Astrocyte of the spinal cord (primary cell): Measurements from ENCODE around the gene SPINK5.

ENCODE experiments used
- DNase-seq: peaks from one replicate; pipeline ENCODE4 v3.0.0; 2011; ENCODE audit warnings: low read depth, low spot score
- H3K4me3 ChIP-seq: 2 replicates; pipeline ENCODE4 v1.5.1; 2011; ENCODE audit warnings: low read depth, mild to moderate bottlenecking, low read length, moderate library complexity
- in situ Hi-C: cut with HindIII; loops from 2 replicates; pipeline ENCODE4 v1.10.0; 2017; ENCODE audit warnings: low sequenced_read_pairs
- TF ChIP-seq, protein P1 (sequence below): IDR thresholded peaks from 2 replicates; pipeline ENCODE4 v1.5.1; 2012; ENCODE audit warnings: low read depth, mild to moderate bottlenecking, low read length, inconsistent platforms

Gene SPINK5, protein sequence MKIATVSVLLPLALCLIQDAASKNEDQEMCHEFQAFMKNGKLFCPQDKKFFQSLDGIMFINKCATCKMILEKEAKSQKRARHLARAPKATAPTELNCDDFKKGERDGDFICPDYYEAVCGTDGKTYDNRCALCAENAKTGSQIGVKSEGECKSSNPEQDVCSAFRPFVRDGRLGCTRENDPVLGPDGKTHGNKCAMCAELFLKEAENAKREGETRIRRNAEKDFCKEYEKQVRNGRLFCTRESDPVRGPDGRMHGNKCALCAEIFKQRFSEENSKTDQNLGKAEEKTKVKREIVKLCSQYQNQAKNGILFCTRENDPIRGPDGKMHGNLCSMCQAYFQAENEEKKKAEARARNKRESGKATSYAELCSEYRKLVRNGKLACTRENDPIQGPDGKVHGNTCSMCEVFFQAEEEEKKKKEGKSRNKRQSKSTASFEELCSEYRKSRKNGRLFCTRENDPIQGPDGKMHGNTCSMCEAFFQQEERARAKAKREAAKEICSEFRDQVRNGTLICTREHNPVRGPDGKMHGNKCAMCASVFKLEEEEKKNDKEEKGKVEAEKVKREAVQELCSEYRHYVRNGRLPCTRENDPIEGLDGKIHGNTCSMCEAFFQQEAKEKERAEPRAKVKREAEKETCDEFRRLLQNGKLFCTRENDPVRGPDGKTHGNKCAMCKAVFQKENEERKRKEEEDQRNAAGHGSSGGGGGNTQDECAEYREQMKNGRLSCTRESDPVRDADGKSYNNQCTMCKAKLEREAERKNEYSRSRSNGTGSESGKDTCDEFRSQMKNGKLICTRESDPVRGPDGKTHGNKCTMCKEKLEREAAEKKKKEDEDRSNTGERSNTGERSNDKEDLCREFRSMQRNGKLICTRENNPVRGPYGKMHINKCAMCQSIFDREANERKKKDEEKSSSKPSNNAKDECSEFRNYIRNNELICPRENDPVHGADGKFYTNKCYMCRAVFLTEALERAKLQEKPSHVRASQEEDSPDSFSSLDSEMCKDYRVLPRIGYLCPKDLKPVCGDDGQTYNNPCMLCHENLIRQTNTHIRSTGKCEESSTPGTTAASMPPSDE

DNA sequence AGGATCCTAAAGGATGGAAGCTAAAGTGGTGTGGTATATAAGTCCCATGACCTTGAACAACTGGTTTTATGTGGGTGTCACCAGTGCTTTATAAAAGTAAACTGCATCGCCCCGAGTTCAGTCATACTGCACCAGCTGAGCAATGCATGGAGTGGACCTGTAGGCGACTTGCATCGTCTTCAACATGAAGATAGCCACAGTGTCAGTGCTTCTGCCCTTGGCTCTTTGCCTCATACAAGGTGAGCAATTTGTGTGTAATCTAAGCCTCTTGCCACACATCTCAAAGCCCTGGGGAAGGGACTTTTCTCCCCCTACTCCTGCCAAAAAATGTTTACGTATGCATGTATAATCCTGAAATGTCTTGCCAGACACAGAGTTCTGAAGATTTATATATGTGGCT lies at the start of gene SPINK5:
Gene SPINK5, plus strand, starts transcription at position 120 of the 400 bp plus-strand sequence. Its CDS starts 65 bp downstream, at position 185.
- in situ Hi-C loops = no loop called here
- H3K4me3 ChIP-seq = no peak within 1 kb of the TSS

DNA sequence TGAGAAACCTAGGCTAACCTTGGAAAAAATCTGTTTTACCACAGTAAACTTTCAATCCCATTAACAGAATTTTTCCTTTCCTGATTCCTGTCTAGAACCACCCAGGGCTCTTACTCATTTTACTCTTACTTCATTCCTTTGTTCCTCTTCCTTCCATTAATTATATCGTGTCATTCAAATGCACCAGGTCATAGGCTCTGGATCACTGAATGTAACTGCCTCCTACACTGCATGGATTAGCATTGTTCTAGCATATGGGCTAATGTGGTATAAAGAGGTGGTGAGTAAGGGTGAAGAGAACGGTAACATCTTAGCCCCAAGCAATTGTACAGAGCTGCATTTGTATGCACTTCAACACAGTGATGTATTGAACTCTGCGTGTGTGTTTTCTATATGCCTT lies 49.5 kb upstream of the SPINK5 start:
- DNase-seq = no peak
- H3K4me3 ChIP-seq = no peak overlapping the region
- in situ Hi-C loops = no loop called here
- TF ChIP-seq, protein P1, sequence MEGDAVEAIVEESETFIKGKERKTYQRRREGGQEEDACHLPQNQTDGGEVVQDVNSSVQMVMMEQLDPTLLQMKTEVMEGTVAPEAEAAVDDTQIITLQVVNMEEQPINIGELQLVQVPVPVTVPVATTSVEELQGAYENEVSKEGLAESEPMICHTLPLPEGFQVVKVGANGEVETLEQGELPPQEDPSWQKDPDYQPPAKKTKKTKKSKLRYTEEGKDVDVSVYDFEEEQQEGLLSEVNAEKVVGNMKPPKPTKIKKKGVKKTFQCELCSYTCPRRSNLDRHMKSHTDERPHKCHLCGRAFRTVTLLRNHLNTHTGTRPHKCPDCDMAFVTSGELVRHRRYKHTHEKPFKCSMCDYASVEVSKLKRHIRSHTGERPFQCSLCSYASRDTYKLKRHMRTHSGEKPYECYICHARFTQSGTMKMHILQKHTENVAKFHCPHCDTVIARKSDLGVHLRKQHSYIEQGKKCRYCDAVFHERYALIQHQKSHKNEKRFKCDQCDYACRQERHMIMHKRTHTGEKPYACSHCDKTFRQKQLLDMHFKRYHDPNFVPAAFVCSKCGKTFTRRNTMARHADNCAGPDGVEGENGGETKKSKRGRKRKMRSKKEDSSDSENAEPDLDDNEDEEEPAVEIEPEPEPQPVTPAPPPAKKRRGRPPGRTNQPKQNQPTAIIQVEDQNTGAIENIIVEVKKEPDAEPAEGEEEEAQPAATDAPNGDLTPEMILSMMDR = no peak

More for the DNA sequence above, at the start of gene SPINK5:
- TF ChIP-seq, protein P1 = no peak
- no peak for DNase-seq

DNA sequence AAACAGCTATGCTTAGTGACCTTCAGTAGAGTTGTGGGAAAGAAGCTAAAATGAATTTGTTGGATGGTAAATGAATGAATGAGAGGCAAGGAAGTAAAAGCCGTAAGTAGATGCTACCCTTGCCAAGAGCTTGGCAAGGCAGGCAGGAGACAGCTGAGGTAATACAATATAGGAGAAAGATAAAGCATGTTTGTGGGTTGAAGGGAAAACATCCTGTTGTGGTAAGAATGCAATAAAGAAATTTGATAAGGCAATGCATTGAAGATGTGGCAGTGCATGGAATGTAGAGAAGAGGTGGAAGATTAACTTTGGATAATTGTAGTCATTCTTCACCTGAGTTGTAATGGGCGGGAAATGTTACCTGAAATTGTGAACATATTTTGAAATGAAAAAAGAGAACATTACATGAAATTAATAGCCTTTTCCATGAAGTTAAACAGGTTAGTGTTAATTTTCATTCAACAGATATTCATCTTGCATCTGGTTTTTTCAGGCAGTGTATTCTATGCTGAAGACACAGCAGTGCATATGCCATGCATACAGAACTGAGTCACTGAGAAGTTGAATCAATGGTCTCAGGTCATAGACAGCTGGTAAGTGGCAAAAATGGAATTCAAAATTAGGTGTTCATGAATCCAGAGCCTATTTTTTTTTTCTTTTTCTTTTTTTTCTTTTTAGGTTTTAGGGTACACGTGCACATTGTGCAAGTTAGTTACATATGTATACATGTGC lies 43.4 kb upstream of the SPINK5 start:
- H3K4me3 ChIP-seq = no peak overlapping the region
- TF ChIP-seq, protein P1 = no peak
- in situ Hi-C loops = no loop called here
- DNase-seq = no peak

DNA sequence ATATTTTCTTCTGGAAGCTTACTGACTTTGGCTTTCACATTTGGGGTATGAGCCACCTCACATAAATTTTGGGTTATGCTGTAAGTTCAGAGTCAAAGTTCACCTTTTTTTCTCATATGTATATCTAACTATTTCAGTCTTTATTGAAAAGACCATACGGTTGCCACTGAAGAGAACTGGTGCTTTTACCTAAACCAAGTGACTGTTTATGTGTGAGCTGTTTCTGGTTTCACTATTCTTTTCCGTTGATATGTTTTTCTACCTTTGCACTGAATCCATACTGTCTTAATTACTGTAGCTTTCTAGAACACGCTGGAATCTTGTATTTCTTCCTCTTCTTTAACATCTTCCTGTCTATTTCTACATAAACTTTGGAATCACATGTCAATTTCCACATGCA lies 36.3 kb upstream of the SPINK5 start:
- TF ChIP-seq, protein P1 = no peak
- H3K4me3 ChIP-seq = no peak overlapping the region
- no peak for DNase-seq
- in situ Hi-C loops = no loop called here

DNA sequence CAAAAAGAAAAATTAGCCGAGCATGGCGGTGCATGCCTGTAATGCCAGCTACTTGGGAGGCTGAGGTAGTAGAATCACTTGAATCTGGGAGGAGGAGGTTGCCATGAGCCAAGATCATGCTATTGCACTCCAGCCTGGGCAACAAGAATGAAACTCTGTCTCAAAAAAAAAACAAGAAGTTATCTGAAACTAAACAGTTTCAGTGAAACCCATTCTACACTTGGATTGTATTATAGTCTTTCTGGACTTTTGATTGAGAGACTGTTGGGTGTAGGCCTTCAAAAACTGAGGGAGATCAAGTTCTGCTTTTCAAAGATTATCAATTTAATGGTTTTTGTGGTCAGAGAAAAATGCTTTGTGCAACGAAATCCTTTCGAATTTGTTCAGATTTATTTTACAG lies 34.6 kb upstream of the SPINK5 start:
- TF ChIP-seq, protein P1 = no peak
- DNase-seq = no peak
- in situ Hi-C loops = no loop called here
- no peak overlapping the region for H3K4me3 ChIP-seq

DNA sequence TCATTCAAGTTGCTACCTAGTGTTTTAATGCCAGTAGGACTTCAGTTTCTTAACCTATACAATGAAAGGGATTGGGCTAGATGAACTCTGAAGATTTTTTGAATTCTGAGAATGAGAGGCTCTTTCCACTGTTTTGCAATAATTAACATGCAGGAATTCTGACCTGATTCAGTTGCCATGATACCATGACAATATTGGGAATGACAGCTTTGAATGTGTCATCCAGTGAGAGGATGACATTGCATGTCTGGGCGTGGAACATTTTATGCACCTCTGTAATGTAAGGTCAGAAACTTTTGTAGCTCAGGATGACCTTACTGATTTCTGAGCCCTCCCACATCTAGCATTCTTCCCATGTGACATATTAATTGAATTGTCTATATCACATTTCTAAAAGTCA lies 30.6 kb upstream of the SPINK5 start:
- in situ Hi-C loops = no loop called here
- no peak for DNase-seq
- H3K4me3 ChIP-seq = no peak overlapping the region
- TF ChIP-seq, protein P1 = no peak
